Pericardium fibroblast (primary cell): ENCODE measurements around the gene CBY3. TPM values are rescaled to one million over a fixed set of nuclear protein-coding genes. Genes with fewer than 3 reads are reported as not detected.

Experiments used
- total RNA-seq: library from RNA; depleted of rRNA; stranded (reverse); fragments of >200 nt; gene quantifications from 2 replicates; pipeline ENCODE4 v1.2.3, GENCODE V29; 2015

Gene CBY3
- total RNA-seq, result not detected in 2 replicates

GRCh38 chr5:179680780-179681401 is at the start of gene CBY3:
CBY3 (minus strand) TSS chr5:179681034; CDS start chr5:179680918, 116 bp downstream.

DNA sequence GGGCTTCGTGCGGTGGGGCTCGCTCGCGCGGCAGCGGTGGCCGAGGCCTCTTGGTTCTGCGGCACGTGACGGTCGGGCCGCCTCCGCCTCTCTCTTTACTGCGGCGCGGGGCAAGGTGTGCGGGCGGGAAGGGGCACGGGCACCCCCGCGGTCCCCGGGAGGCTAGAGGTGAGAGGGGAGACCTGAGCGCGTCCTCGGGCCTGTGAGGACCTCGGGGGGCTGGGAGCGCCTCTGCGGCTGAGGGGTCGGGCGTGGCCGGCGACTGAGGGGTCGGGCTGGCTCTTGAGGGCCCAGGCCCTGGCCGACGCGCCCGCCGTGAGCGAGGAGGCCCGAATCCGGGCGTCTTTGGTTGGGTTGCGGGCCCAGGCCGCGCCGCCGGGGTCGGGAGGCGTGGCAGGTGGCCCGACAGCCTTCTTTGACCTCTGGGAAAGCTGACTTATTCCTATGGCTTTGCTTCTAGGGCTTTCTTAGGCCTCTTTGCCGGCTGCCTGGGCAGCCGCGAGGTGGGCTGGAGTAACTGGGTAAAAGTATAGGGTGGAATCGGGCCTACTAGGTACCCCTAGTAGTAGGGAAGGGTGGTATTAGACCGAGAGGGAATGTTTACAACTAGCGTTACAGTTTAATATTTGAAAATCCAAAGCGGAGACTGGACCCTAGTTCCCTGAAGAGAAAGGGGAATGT is 18.2 kb upstream of the CBY3 start, which contains the start of gene CANX:
Gene CANX, plus strand, starts transcription at position 33 of the 681 bp plus-strand sequence. CDS start 6,715 bp downstream, outside the sequence.

Other genes starting within 250 kb of the CBY3 start
- 17.6 and 25.1 TPM in 2 replicates for gene RUFY1, start 130.5 kb downstream of the CBY3 start, total RNA-seq
- gene HNRNPH1, start 57.4 kb downstream of the CBY3 start, total RNA-seq, result 110 and 177 TPM in 2 replicates
- 333 and 357 TPM in 2 replicates for gene CANX, start 17.9 kb upstream of the CBY3 start, total RNA-seq
- 16.5 and 17.7 TPM in 2 replicates for gene MAML1, start 51.8 kb upstream of the CBY3 start, total RNA-seq
- 34.0 and 76.1 TPM in 2 replicates for gene LTC4S, start 113.0 kb upstream of the CBY3 start, total RNA-seq
- gene MGAT4B, start 125.8 kb upstream of the CBY3 start, total RNA-seq, result 154 and 168 TPM in 2 replicates
- 407 and 522 TPM in 2 replicates for gene SQSTM1, start 139.9 kb upstream of the CBY3 start, total RNA-seq
- gene MRNIP, start 177.8 kb upstream of the CBY3 start, total RNA-seq, result 12.5 and 15.4 TPM in 2 replicates
- 60.2 and 69.1 TPM in 2 replicates for gene TBC1D9B, start 226.9 kb upstream of the CBY3 start, total RNA-seq